ENCODE data around the gene UGT1A4.

DNA sequence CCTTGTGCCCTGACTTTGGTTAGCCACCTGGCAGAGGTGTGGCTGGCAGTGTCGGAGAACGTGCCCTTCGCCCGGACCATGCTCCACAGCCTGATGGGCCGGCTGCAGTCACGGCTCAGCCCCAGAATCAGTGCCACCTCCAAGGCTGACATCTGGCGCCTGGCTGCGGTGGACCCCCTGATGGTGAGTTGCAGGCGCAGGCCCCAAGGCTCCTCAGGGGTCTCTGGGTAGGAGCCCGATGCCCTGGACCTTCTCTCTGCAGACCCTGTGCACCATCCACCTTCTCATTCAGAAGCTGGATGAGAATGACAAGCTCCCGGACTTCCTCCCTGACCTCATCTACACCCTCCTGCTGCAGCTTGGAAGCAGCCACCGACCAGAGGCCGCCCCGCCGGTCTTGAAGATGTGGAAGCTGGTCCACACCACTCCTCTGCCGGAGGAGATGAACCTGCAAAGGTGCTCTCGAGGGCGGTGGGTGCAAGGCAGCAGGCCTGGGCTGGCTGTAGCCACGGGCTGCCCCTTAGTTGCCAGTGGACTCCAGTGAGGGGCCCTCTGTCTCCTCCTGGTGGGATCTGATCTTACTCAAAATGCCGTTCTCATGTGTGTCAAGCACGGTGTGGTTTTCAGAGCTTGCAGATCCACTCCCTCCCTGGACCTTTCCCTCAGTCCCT, 103.7 kb downstream of the UGT1A4 start:
- TF ChIP-seq, protein P1, sequence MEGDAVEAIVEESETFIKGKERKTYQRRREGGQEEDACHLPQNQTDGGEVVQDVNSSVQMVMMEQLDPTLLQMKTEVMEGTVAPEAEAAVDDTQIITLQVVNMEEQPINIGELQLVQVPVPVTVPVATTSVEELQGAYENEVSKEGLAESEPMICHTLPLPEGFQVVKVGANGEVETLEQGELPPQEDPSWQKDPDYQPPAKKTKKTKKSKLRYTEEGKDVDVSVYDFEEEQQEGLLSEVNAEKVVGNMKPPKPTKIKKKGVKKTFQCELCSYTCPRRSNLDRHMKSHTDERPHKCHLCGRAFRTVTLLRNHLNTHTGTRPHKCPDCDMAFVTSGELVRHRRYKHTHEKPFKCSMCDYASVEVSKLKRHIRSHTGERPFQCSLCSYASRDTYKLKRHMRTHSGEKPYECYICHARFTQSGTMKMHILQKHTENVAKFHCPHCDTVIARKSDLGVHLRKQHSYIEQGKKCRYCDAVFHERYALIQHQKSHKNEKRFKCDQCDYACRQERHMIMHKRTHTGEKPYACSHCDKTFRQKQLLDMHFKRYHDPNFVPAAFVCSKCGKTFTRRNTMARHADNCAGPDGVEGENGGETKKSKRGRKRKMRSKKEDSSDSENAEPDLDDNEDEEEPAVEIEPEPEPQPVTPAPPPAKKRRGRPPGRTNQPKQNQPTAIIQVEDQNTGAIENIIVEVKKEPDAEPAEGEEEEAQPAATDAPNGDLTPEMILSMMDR (IDR thresholded peaks at IDR 0.05; ENCODE audit: extremely low read depth in 1 of 2, insufficient read depth in 1 of 2, low read depth in 1 of 2, low read length in 2 of 2): no peak
- TF ChIP-seq POLR2AphosphoS5 (IDR thresholded peaks at IDR 0.05; ENCODE audit: insufficient read depth, low read depth, low read length): no peak

Measured in endothelial cell of umbilical vein (primary cell).